Hepatocyte (in vitro differentiated cells): ENCODE results near the gene LYZL4.

ENCODE experiments used
- CTCF ChIP-seq: fragments of 200-600 bp; sonication (generic); IDR thresholded peaks from 2 replicates; pipeline ENCODE4 v1.5.1; 2016; ENCODE audit warnings: antibody characterized with exemption, mild to moderate bottlenecking; ENCODE audit not compliant: poor library complexity
- EZH2 ChIP-seq: fragments of 200-600 bp; sonication (generic); IDR thresholded peaks from 2 replicates; pipeline ENCODE4 v1.6.1; 2016; ENCODE audit warnings: antibody characterized with exemption, mild to moderate bottlenecking, borderline replicate concordance

- TF ChIP-seq CTCF (no peak), EZH2 (no peak)
Measured at GRCh38 chr3:42398080-42398479, 12.3 kb downstream of the LYZL4 start.
